ENCODE results near the gene ACSL5. TPM values are rescaled to one million over a fixed set of nuclear protein-coding genes. Genes with fewer than 3 reads are reported as not detected.

The ACSL5 gene
- polyA plus RNA-seq, 1 donor (not counting 4 experiments of a cell fraction or from before 2014, with no cell fraction given) = 0.04 TPM

GRCh38 chr10:112352044-112352443, 21.9 kb upstream of the ACSL5 start:
- FAIRE-seq (no peak), DNase-seq (ENCODE audit: low read depth, low spot score) (no peak)
- no peaks in the 10 kb centered on the region for H3K79me2 ChIP-seq (ENCODE audit: control insufficient read depth, insufficient read depth, low read length)
- H3K27ac ChIP-seq (ENCODE audit: control insufficient read depth, insufficient read depth, low read length) = no peak overlapping the region
- no peaks in the 10 kb centered on the region for H4K20me1 ChIP-seq (ENCODE audit: control insufficient read depth, extremely low read depth, insufficient read depth, low read length)
- no peak overlapping the region for H3K9ac ChIP-seq (ENCODE audit: control insufficient read depth, extremely low read depth, insufficient read depth, low read length)
- no peaks in the 10 kb centered on the region for H3K9me3 ChIP-seq (ENCODE audit: control insufficient read depth, low read depth, low read length)
- H3K9me1 ChIP-seq (ENCODE audit: control insufficient read depth, extremely low read depth, insufficient read depth, low read length) = no peaks in the 10 kb centered on the region
- no peak overlapping the region for H3K4me3 ChIP-seq (ENCODE audit: control insufficient read depth in 2 of 3, extremely low read depth in 1 of 3, insufficient read depth in 2 of 3, low read depth in 1 of 3, low read length in 3 of 3)
- H3K4me2 ChIP-seq (ENCODE audit: control insufficient read depth, extremely low read depth, insufficient read depth, low read depth, low read length) = no peak overlapping the region
- no peak overlapping the region for H2AFZ ChIP-seq (ENCODE audit: control insufficient read depth, low read length)
- dilution Hi-C loops (cut with MboI; ENCODE audit: extremely low pct_ligation_motif_present, low sequenced_read_pairs) = no loop called here
- no peaks in the 10 kb centered on the region for H3K27me3 ChIP-seq (ENCODE audit: control insufficient read depth, extremely low read depth, insufficient read depth, low read length)
- H3K36me3 ChIP-seq (ENCODE audit: control insufficient read depth in 2 of 2, extremely low read depth in 1 of 2, insufficient read depth in 2 of 2, low read length in 2 of 2) = no peaks in the 10 kb centered on the region
- TF ChIP-seq CTCF (optimal IDR thresholded peaks at IDR 0.05 in 1 of 3, IDR thresholded peaks at IDR 0.05 in 1 of 3, conservative IDR thresholded peaks at IDR 0.05 in 1 of 3; ENCODE audit: extremely low read depth in 1 of 3, insufficient read depth in 2 of 3, low read length in 3 of 3) (no peak), EZH2 (IDR thresholded peaks at IDR 0.05; ENCODE audit: low read length) (no peak)
- no peaks in the 10 kb centered on the region for H3K4me1 ChIP-seq (ENCODE audit: control insufficient read depth, extremely low read depth, insufficient read depth, low read length)

GRCh38 chr10:112353046-112353445, 20.9 kb upstream of the ACSL5 start:
- no peak for FAIRE-seq
- no peak overlapping the region for H3K27ac ChIP-seq (ENCODE audit: control insufficient read depth, insufficient read depth, low read length)
- H3K9ac ChIP-seq (ENCODE audit: control insufficient read depth, extremely low read depth, insufficient read depth, low read length) = no peak overlapping the region
- no peaks in the 10 kb centered on the region for H3K9me1 ChIP-seq (ENCODE audit: control insufficient read depth, extremely low read depth, insufficient read depth, low read length)
- no peaks in the 10 kb centered on the region for H3K4me1 ChIP-seq (ENCODE audit: control insufficient read depth, extremely low read depth, insufficient read depth, low read length)
- H3K4me2 ChIP-seq (ENCODE audit: control insufficient read depth, extremely low read depth, insufficient read depth, low read depth, low read length) = no peak overlapping the region
- H3K9me3 ChIP-seq (ENCODE audit: control insufficient read depth, low read depth, low read length) = no peaks in the 10 kb centered on the region
- H3K36me3 ChIP-seq (ENCODE audit: control insufficient read depth in 2 of 2, extremely low read depth in 1 of 2, insufficient read depth in 2 of 2, low read length in 2 of 2) = no peaks in the 10 kb centered on the region
- H3K27me3 ChIP-seq (ENCODE audit: control insufficient read depth, extremely low read depth, insufficient read depth, low read length) = no peaks in the 10 kb centered on the region
- dilution Hi-C loops (cut with MboI; ENCODE audit: extremely low pct_ligation_motif_present, low sequenced_read_pairs) = no loop called here
- no peaks in the 10 kb centered on the region for H4K20me1 ChIP-seq (ENCODE audit: control insufficient read depth, extremely low read depth, insufficient read depth, low read length)
- H3K79me2 ChIP-seq (ENCODE audit: control insufficient read depth, insufficient read depth, low read length) = no peaks in the 10 kb centered on the region
- TF ChIP-seq CTCF (optimal IDR thresholded peaks at IDR 0.05 in 1 of 3, IDR thresholded peaks at IDR 0.05 in 1 of 3, conservative IDR thresholded peaks at IDR 0.05 in 1 of 3; ENCODE audit: extremely low read depth in 1 of 3, insufficient read depth in 2 of 3, low read length in 3 of 3) (no peak), EZH2 (IDR thresholded peaks at IDR 0.05; ENCODE audit: low read length) (no peak)
- no peak overlapping the region for H3K4me3 ChIP-seq (ENCODE audit: control insufficient read depth in 2 of 3, extremely low read depth in 1 of 3, insufficient read depth in 2 of 3, low read depth in 1 of 3, low read length in 3 of 3)
- DNase-seq (ENCODE audit: low read depth, low spot score) = no peak
- H2AFZ ChIP-seq (ENCODE audit: control insufficient read depth, low read length) = no peak overlapping the region

Measured in keratinocyte (primary cell).